GM23338 (cell line): ENCODE results near the gene ADSS1. TPM values are rescaled to one million over a fixed set of nuclear protein-coding genes. Genes with fewer than 3 reads are reported as not detected.

ENCODE experiments used
- ATAC-seq: fragments of 200-7000 bp; cut with Tn5 transposase; 3 replicates; pipeline ENCODE4 v1.9.1; 2020
- DNase-seq: peaks from one replicate; pipeline ENCODE4 v3.0.0-alpha.2; 2015; ENCODE audit warnings: low spot score
- H2AFZ ChIP-seq: fragments of 200-600 bp; sonication (generic); 2 replicates; pipeline ENCODE4 v1.8.0; 2016; ENCODE audit warnings: antibody characterized with exemption, mild to moderate bottlenecking, moderate library complexity
- H3F3A ChIP-seq: fragments of 200-600 bp; sonication (generic); replicated peaks from 2 replicates; pipeline ENCODE4 v1.8.0; 2017; ENCODE audit warnings: antibody characterized with exemption, mixed run types, low read depth
- H3K27ac ChIP-seq: fragments of 200-600 bp; sonication (generic); 2 replicates; pipeline ENCODE4 v1.6.1; 2016; ENCODE audit warnings: low read depth
- H3K27me3 ChIP-seq: fragments of 200-600 bp; sonication (generic); 2 replicates; pipeline ENCODE4 v1.8.0; 2016; ENCODE audit warnings: mild to moderate bottlenecking, mixed run types, moderate library complexity; ENCODE audit not compliant: insufficient read depth
- H3K36me3 ChIP-seq: fragments of 200-600 bp; sonication (generic); 2 replicates; pipeline ENCODE4 v1.8.0; 2016; ENCODE audit warnings: mild to moderate bottlenecking; ENCODE audit not compliant: insufficient read depth
- H3K4me1 ChIP-seq: fragments of 200-600 bp; sonication (generic); 2 replicates; pipeline ENCODE4 v1.8.0; 2016; ENCODE audit warnings: mild to moderate bottlenecking, moderate library complexity; ENCODE audit not compliant: insufficient read depth
- H3K4me2 ChIP-seq: fragments of 200-600 bp; sonication (generic); 2 replicates; pipeline ENCODE4 v1.7.1; 2017; ENCODE audit warnings: mixed run types
- H3K4me3 ChIP-seq: fragments of 200-600 bp; sonication (generic); 2 replicates; pipeline ENCODE4 v1.6.1; 2016; ENCODE audit warnings: mixed run types
- H3K79me2 ChIP-seq: fragments of 200-600 bp; sonication (generic); replicated peaks from 2 replicates; pipeline ENCODE4 v1.8.0; 2017; ENCODE audit warnings: mild to moderate bottlenecking; ENCODE audit not compliant: insufficient read depth
- H3K9me2 ChIP-seq: fragments of 200-600 bp; sonication (generic); 2 replicates; pipeline ENCODE4 v1.8.0; 2017; ENCODE audit not compliant: insufficient read depth
- H4K20me1 ChIP-seq: fragments of 200-600 bp; sonication (generic); replicated peaks from 2 replicates; pipeline ENCODE4 v1.8.0; 2017; ENCODE audit warnings: mild to moderate bottlenecking; ENCODE audit not compliant: insufficient read depth
- H3K27ac Mint-ChIP-seq: 2 replicates; pipeline ENCODE4 v1.8.0; 2020; ENCODE audit warnings: inconsistent platforms, mild to moderate bottlenecking, moderate library complexity, mixed read lengths
- H3K27me3 Mint-ChIP-seq: 3 replicates; pipeline ENCODE4 v1.8.0; 2022; ENCODE audit warnings: low read depth, mild to moderate bottlenecking, moderate library complexity, mixed read lengths, inconsistent platforms; ENCODE audit not compliant: insufficient read depth, poor library complexity
- H3K36me3 Mint-ChIP-seq: 3 replicates; pipeline ENCODE4 v1.8.0; 2021; ENCODE audit warnings: low read depth, mild to moderate bottlenecking, inconsistent platforms, moderate library complexity, mixed read lengths
- H3K4me1 Mint-ChIP-seq: 3 replicates; pipeline ENCODE4 v1.8.0; 2020; ENCODE audit warnings: mild to moderate bottlenecking, inconsistent platforms, mixed read lengths
- H3K4me3 Mint-ChIP-seq: 3 replicates; pipeline ENCODE4 v1.8.0; 2021; ENCODE audit warnings: moderate library complexity, mild to moderate bottlenecking, inconsistent platforms, mixed read lengths
- H3K9me3 Mint-ChIP-seq: 3 replicates; pipeline ENCODE4 v1.8.0; 2020; ENCODE audit warnings: moderate library complexity, mild to moderate bottlenecking, inconsistent platforms, mixed read lengths
- CREB1 ChIP-seq: fragments of 250-450 bp; sonication (Bioruptor Pico); IDR thresholded peaks from 2 replicates; pipeline ENCODE4 v1.5.0; 2020; ENCODE audit warnings: low read depth, mild to moderate bottlenecking, moderate library complexity
- EZH2 ChIP-seq: fragments of 200-600 bp; sonication (generic); IDR thresholded peaks from one replicate; pipeline ENCODE4 v1.8.0; 2017; ENCODE audit warnings: antibody characterized with exemption, mild to moderate bottlenecking, low read depth; ENCODE audit not compliant: unreplicated experiment
- EZH2phosphoT487 ChIP-seq: fragments of 200-600 bp; sonication (generic); IDR thresholded peaks from one replicate; pipeline ENCODE4 v1.8.1; 2018; ENCODE audit warnings: antibody characterized with exemption; ENCODE audit not compliant: unreplicated experiment
- JUNB ChIP-seq: IDR thresholded peaks from one replicate; pipeline ENCODE4 v1.6.1; 2016; ENCODE audit warnings: antibody characterized with exemption; ENCODE audit not compliant: unreplicated experiment
- NANOG ChIP-seq: IDR thresholded peaks from 2 replicates; pipeline ENCODE4 v1.6.1; 2016; ENCODE audit warnings: antibody characterized with exemption, borderline replicate concordance
- POLR2AphosphoS5 ChIP-seq: IDR thresholded peaks from 2 replicates; pipeline ENCODE4 v1.6.1; 2016; ENCODE audit warnings: antibody characterized with exemption, low read depth
- STAT1 ChIP-seq: IDR thresholded peaks from one replicate; pipeline ENCODE4 v1.6.1; 2016; ENCODE audit warnings: antibody characterized with exemption; ENCODE audit not compliant: unreplicated experiment
- ZNF331 ChIP-seq: fragments of 250-450 bp; sonication (Bioruptor Pico); IDR thresholded peaks from 2 replicates; pipeline ENCODE4 v1.5.0; 2020; ENCODE audit warnings: low read depth, mild to moderate bottlenecking, moderate library complexity
- polyA plus RNA-seq: library from polyadenylated mRNA; unstranded; fragments of >200 nt; fragmentation: Nextera tagmentation; extraction: Ambion mirVana; gene quantifications from 2 replicates; pipeline ENCODE4 v1.2.1, GENCODE V29; 2016
- total RNA-seq: library from RNA; depleted of rRNA; stranded (reverse); fragments of >200 nt; shearing (Covaris generic); gene quantifications from 2 replicates; pipeline ENCODE4 v1.2.3, GENCODE V29; 2014
- TF ChIP-seq, protein P1 (sequence below): fragments of 250-450 bp; sonication (Bioruptor Pico); IDR thresholded peaks from 2 replicates; pipeline ENCODE4 v1.5.0; 2020; ENCODE audit warnings: mild to moderate bottlenecking, moderate library complexity

ADSS1 gene
- total and polyA plus RNA-seq, 2 experiments from 2014 or later = 9.5 to 11.6 TPM

DNA sequence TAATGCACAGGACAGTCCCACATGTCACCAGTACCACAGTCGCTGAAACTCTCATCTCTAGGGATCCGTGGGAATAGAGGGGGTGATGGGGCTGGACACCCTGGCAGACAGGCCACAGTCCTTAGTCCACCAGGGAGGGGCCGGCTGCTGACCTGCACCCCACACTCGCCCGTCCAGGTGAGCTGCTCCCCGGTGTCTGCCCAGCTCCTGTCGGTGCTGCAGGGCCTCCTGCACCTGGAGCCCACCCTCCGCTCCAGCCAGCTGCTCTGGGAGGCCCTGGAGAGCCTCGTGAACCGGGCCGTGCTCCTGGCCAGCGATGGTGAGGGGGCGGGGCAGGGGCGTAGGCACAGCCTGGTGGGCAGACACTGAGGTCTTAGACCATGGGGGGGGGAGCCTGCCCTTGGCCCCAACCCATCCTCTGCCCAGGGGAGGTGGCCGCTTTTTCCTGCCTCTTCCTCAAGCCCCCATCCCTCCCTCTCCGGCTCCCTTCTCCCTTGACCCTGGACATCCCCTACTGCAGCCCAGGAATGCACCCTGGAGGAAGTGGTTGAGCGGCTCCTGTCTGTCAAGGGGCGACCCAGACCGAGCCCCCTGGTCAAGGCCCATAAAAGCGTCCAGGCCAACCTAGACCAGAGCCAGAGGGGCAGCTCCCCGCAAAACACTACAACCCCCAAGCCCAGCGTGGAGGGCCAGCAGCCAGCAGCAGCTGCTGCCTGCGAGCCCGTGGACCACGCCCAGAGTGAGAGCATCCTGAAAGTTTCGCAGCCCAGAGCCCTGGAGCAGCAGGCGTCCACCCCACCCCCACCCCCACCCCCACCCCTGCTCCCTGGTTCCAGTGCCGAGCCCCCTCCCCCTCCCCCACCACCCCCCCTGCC, 17.1 kb upstream of the ADSS1 start:
- Histone ChIP-seq H3K27ac (no peak overlapping the region), H4K20me1 (no peaks in the 10 kb centered on the region)
- ATAC-seq = peak; percentile 8; the same call in 2 of the 3 replicates

DNA sequence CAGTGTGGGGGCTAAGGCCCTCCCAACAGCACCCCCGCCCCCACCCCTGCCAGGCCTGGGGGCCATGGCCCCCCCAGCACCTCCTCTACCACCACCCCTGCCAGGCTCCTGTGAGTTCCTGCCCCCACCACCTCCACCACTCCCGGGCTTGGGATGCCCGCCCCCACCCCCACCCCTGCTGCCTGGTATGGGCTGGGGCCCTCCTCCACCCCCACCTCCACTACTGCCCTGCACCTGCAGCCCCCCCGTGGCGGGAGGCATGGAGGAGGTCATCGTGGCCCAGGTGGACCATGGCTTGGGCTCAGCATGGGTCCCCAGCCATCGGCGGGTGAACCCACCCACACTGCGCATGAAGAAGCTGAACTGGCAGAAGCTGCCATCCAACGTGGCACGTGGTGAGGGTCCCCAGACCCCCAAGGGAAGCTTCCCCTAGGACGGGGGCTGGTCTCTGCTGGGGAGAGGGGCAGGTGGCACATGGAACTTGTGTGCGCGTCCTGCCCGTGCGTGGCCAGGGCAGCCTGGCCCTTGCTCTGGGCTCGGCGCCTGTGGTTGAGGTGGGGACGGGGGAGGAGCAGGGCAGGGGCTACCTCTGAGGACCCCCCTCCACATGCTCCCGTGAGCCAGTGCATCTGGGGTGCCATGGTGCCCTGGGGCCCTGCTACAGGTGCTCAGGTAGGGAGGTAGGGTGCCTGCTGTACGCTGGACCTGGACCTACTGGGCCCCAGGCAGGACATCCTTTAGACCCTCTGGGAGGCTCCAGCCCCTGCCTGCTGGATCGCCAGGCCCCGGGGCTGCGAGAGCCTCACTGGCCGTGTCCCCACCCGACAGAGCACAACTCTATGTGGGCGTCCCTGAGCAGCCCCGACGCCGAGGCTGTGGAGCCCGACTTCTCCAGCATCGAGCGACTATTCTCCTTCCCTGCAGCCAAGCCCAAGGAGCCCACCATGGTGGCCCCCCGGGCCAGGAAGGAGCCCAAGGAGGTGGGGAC, 16.1 kb upstream of the ADSS1 start:
- H3K27ac Mint-ChIP-seq = no peak overlapping the region
- no peak overlapping the region for H3K4me3 Mint-ChIP-seq
- no peak overlapping the region for H2AFZ ChIP-seq
- no peaks in the 10 kb centered on the region for H4K20me1 ChIP-seq
- no peaks in the 10 kb centered on the region for H3K79me2 ChIP-seq
- peaks cover 34% of the 10 kb centered on the region for H3K36me3 Mint-ChIP-seq
- H3K4me1 ChIP-seq = 0 out of 2 replicates have a peak, but pooled peaks cover 9% of the 10 kb centered on the region
- no peak overlapping the region for H3K4me2 ChIP-seq
- H3K36me3 ChIP-seq = peaks cover 12% of the 10 kb centered on the region; the same call in 1 of the 2 replicates
- H3K4me1 Mint-ChIP-seq = peaks cover 9% of the 10 kb centered on the region; the same call in 2 of the 3 replicates
- H3K27me3 Mint-ChIP-seq = peaks cover 6% of the 10 kb centered on the region
- ATAC-seq (peak; percentile 37), DNase-seq (peak; percentile 49)
- H3K27me3 ChIP-seq = no peaks in the 10 kb centered on the region
- no peaks in the 10 kb centered on the region for H3K9me2 ChIP-seq
- H3K4me3 ChIP-seq = no peak overlapping the region
- no peaks in the 10 kb centered on the region for H3F3A ChIP-seq
- H3K27ac ChIP-seq = no peak overlapping the region
- peaks cover 19% of the 10 kb centered on the region for H3K9me3 Mint-ChIP-seq
- TF ChIP-seq STAT1 (no peak), EZH2 (no peak), ZNF331 (CRISPR knock-in tag) (no peak), EZH2phosphoT487 (no peak), NANOG (no peak), CREB1 (no peak), JUNB (no peak)
- TF ChIP-seq, protein P1, sequence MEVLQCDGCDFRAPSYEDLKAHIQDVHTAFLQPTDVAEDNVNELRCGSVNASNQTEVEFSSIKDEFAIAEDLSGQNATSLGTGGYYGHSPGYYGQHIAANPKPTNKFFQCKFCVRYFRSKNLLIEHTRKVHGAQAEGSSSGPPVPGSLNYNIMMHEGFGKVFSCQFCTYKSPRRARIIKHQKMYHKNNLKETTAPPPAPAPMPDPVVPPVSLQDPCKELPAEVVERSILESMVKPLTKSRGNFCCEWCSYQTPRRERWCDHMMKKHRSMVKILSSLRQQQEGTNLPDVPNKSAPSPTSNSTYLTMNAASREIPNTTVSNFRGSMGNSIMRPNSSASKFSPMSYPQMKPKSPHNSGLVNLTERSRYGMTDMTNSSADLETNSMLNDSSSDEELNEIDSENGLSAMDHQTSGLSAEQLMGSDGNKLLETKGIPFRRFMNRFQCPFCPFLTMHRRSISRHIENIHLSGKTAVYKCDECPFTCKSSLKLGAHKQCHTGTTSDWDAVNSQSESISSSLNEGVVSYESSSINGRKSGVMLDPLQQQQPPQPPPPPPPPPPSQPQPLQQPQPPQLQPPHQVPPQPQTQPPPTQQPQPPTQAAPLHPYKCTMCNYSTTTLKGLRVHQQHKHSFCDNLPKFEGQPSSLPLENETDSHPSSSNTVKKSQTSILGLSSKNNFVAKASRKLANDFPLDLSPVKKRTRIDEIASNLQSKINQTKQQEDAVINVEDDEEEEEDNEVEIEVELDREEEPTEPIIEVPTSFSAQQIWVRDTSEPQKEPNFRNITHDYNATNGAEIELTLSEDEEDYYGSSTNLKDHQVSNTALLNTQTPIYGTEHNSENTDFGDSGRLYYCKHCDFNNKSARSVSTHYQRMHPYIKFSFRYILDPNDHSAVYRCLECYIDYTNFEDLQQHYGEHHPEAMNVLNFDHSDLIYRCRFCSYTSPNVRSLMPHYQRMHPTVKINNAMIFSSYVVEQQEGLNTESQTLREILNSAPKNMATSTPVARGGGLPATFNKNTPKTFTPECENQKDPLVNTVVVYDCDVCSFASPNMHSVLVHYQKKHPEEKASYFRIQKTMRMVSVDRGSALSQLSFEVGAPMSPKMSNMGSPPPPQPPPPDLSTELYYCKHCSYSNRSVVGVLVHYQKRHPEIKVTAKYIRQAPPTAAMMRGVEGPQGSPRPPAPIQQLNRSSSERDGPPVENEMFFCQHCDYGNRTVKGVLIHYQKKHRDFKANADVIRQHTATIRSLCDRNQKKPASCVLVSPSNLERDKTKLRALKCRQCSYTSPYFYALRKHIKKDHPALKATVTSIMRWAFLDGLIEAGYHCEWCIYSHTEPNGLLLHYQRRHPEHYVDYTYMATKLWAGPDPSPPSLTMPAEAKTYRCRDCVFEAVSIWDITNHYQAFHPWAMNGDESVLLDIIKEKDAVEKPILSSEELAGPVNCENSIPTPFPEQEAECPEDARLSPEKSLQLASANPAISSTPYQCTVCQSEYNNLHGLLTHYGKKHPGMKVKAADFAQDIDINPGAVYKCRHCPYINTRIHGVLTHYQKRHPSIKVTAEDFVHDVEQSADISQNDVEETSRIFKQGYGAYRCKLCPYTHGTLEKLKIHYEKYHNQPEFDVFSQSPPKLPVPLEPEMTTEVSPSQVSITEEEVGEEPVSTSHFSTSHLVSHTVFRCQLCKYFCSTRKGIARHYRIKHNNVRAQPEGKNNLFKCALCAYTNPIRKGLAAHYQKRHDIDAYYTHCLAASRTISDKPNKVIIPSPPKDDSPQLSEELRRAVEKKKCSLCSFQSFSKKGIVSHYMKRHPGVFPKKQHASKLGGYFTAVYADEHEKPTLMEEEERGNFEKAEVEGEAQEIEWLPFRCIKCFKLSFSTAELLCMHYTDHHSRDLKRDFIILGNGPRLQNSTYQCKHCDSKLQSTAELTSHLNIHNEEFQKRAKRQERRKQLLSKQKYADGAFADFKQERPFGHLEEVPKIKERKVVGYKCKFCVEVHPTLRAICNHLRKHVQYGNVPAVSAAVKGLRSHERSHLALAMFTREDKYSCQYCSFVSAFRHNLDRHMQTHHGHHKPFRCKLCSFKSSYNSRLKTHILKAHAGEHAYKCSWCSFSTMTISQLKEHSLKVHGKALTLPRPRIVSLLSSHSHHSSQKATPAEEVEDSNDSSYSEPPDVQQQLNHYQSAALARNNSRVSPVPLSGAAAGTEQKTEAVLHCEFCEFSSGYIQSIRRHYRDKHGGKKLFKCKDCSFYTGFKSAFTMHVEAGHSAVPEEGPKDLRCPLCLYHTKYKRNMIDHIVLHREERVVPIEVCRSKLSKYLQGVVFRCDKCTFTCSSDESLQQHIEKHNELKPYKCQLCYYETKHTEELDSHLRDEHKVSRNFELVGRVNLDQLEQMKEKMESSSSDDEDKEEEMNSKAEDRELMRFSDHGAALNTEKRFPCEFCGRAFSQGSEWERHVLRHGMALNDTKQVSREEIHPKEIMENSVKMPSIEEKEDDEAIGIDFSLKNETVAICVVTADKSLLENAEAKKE (CRISPR knock-in tag) = no peak

More for the DNA sequence above, 17.1 kb upstream of the ADSS1 start:
- no peaks in the 10 kb centered on the region for H3K79me2 ChIP-seq
- H2AFZ ChIP-seq = no peak overlapping the region
- peak; percentile 43 for DNase-seq
- H3K36me3 ChIP-seq = peaks cover 12% of the 10 kb centered on the region; the same call in 1 of the 2 replicates
- Mint-ChIP-seq H3K9me3 (peaks cover 19% of the 10 kb centered on the region), H3K27ac (no peak overlapping the region), H3K27me3 (peaks cover 7% of the 10 kb centered on the region), H3K4me3 (no peak overlapping the region), H3K36me3 (peaks cover 37% of the 10 kb centered on the region), H3K4me1 (peaks cover 9% of the 10 kb centered on the region; the same call in 2 of the 3 replicates)
- no peaks in the 10 kb centered on the region for H3F3A ChIP-seq
- H3K9me2 ChIP-seq = no peaks in the 10 kb centered on the region
- 0 out of 2 replicates have a peak, but pooled peaks cover 9% of the 10 kb centered on the region for H3K4me1 ChIP-seq
- H3K4me2 ChIP-seq = peak overlapping the region; percentile 51
- H3K4me3 ChIP-seq = no peak overlapping the region
- no peaks in the 10 kb centered on the region for H3K27me3 ChIP-seq
- 0 out of 2 replicates have a peak, but pooled peaks have one; percentile 16 for TF ChIP-seq POLR2AphosphoS5
- TF ChIP-seq NANOG = no peak
